ENCODE results near the gene EPHA8. TPM values are rescaled to one million over a fixed set of nuclear protein-coding genes. Genes with fewer than 3 reads are reported as not detected.

The EPHA8 gene
- polyA plus RNA-seq, 1 donor (not counting 4 experiments of a cell fraction or from before 2014, with no cell fraction given): 1.0 TPM

DNA sequence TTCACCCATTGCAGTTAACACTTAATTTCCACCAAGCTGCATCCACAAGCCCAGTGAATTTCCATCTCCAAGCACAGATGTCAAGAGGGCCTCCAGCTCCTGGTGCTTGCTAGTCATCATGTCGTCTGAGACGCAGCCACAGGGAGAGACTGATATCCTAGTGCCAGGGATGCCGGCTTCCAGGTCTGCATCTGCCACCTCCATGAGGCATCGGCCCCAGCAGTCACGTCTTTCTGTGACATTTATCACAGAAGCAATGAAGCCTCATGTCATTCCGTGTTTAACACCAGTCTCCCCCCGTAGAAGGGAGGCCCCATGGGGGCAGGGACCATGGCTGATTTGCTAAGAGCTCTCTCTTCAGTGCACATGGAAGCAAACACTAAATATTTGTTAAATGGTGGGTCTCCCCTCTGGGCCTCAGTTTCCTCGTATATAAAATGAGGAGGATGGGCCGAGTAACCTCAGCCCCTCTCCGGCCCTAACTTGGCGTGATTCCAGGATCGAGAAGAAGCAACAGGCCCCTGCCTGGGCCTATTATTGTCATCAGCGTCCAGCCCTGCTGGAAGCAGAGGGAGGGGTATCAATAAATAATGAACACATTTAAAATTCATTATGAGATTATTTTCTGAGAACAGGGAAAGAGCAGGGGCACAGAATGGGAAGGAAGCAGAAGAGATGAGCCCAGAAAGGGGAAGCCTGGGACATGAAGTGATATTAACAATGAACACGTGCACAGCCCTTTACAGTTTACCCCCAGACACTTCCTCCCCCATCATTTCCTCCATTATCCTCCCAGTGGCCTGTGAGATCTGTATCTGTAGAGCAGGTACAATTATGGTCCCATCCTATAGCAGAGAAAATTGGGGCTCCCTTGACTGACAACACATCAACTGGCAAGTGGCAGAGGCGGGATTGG, 88.9 kb downstream of the EPHA8 start:
- FAIRE-seq: no peak

DNA sequence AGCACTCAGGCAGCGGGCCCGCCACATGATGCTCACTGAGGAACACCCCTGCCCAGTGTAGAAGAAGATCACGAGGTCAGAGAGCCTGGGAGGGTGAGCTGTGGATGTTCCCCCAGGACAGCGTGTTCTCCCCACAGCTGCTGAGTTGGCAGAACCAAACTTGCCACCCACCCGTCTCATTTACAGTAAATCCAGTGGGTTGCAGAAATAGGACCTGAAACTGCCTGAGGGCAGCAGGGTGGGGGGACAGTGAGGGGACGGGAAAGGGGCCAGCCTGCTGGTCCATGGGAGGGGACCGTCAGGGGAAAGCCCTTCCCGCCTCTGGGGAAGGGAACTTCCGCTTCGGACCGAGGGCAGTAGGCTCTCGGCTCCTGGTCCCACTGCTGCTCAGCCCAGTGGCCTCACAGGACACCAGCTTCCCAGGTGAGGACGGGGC, 89.6 kb downstream of the EPHA8 start, which contains the start of gene C1QB:
TSS of gene C1QB (plus strand) at position 356 of the 436 bp plus-strand sequence. CDS start 6,227 bp downstream, outside the sequence.
- Histone ChIP-seq H3K9ac (ENCODE audit: control insufficient read depth, extremely low read depth, insufficient read depth, low read length) (no peak within 1 kb of the TSS), H3K27me3 (ENCODE audit: control insufficient read depth, extremely low read depth, insufficient read depth, low read length) (peaks cover 4% of the 10 kb centered on the region), H2AFZ (ENCODE audit: control insufficient read depth, low read length) (no peak within 1 kb of the TSS), H3K9me1 (ENCODE audit: control insufficient read depth, extremely low read depth, insufficient read depth, low read length) (no peaks in the 10 kb centered on the region), H3K4me2 (ENCODE audit: control insufficient read depth, extremely low read depth, insufficient read depth, low read depth, low read length) (no peak within 1 kb of the TSS), H3K79me2 (ENCODE audit: control insufficient read depth, insufficient read depth, low read length) (no peaks in the 10 kb centered on the region), H3K9me3 (ENCODE audit: control insufficient read depth, low read depth, low read length) (no peaks in the 10 kb centered on the region), H4K20me1 (ENCODE audit: control insufficient read depth, extremely low read depth, insufficient read depth, low read length) (no peaks in the 10 kb centered on the region), H3K36me3 (ENCODE audit: control insufficient read depth in 2 of 2, extremely low read depth in 1 of 2, insufficient read depth in 2 of 2, low read length in 2 of 2) (no peaks in the 10 kb centered on the region), H3K27ac (ENCODE audit: control insufficient read depth, insufficient read depth, low read length) (no peak within 1 kb of the TSS), H3K4me3 (ENCODE audit: control insufficient read depth in 2 of 3, extremely low read depth in 1 of 3, insufficient read depth in 2 of 3, low read depth in 1 of 3, low read length in 3 of 3) (no peak within 1 kb of the TSS), H3K4me1 (ENCODE audit: control insufficient read depth, extremely low read depth, insufficient read depth, low read length) (no peaks in the 10 kb centered on the region)
- dilution Hi-C loops (cut with MboI; ENCODE audit: extremely low pct_ligation_motif_present, low sequenced_read_pairs): no loop called here
- no peak for FAIRE-seq
- TF ChIP-seq EZH2 (IDR thresholded peaks at IDR 0.05; ENCODE audit: low read length): no peak
- TF ChIP-seq, protein P1, sequence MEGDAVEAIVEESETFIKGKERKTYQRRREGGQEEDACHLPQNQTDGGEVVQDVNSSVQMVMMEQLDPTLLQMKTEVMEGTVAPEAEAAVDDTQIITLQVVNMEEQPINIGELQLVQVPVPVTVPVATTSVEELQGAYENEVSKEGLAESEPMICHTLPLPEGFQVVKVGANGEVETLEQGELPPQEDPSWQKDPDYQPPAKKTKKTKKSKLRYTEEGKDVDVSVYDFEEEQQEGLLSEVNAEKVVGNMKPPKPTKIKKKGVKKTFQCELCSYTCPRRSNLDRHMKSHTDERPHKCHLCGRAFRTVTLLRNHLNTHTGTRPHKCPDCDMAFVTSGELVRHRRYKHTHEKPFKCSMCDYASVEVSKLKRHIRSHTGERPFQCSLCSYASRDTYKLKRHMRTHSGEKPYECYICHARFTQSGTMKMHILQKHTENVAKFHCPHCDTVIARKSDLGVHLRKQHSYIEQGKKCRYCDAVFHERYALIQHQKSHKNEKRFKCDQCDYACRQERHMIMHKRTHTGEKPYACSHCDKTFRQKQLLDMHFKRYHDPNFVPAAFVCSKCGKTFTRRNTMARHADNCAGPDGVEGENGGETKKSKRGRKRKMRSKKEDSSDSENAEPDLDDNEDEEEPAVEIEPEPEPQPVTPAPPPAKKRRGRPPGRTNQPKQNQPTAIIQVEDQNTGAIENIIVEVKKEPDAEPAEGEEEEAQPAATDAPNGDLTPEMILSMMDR (optimal IDR thresholded peaks at IDR 0.05 in 1 of 3, IDR thresholded peaks at IDR 0.05 in 1 of 3, conservative IDR thresholded peaks at IDR 0.05 in 1 of 3; ENCODE audit: extremely low read depth in 1 of 3, insufficient read depth in 2 of 3, low read length in 3 of 3): no peak
- no peak for DNase-seq (ENCODE audit: low read depth, low spot score)

More for the DNA sequence above, 88.9 kb downstream of the EPHA8 start:
- peaks cover 4% of the 10 kb centered on the region for H3K27me3 ChIP-seq (ENCODE audit: control insufficient read depth, extremely low read depth, insufficient read depth, low read length)
- H3K4me2 ChIP-seq (ENCODE audit: control insufficient read depth, extremely low read depth, insufficient read depth, low read depth, low read length): no peak overlapping the region
- no peak for TF ChIP-seq EZH2 (IDR thresholded peaks at IDR 0.05; ENCODE audit: low read length)
- TF ChIP-seq, protein P1 (optimal IDR thresholded peaks at IDR 0.05 in 1 of 3, IDR thresholded peaks at IDR 0.05 in 1 of 3, conservative IDR thresholded peaks at IDR 0.05 in 1 of 3; ENCODE audit: extremely low read depth in 1 of 3, insufficient read depth in 2 of 3, low read length in 3 of 3): no peak
- no peak overlapping the region for H3K27ac ChIP-seq (ENCODE audit: control insufficient read depth, insufficient read depth, low read length)
- no peaks in the 10 kb centered on the region for H3K36me3 ChIP-seq (ENCODE audit: control insufficient read depth in 2 of 2, extremely low read depth in 1 of 2, insufficient read depth in 2 of 2, low read length in 2 of 2)
- no peaks in the 10 kb centered on the region for H4K20me1 ChIP-seq (ENCODE audit: control insufficient read depth, extremely low read depth, insufficient read depth, low read length)
- no peaks in the 10 kb centered on the region for H3K9me1 ChIP-seq (ENCODE audit: control insufficient read depth, extremely low read depth, insufficient read depth, low read length)
- no peaks in the 10 kb centered on the region for H3K79me2 ChIP-seq (ENCODE audit: control insufficient read depth, insufficient read depth, low read length)
- H3K4me1 ChIP-seq (ENCODE audit: control insufficient read depth, extremely low read depth, insufficient read depth, low read length): no peaks in the 10 kb centered on the region
- DNase-seq (ENCODE audit: low read depth, low spot score): no peak
- dilution Hi-C loops (cut with MboI; ENCODE audit: extremely low pct_ligation_motif_present, low sequenced_read_pairs): no loop called here
- H3K4me3 ChIP-seq (ENCODE audit: control insufficient read depth in 2 of 3, extremely low read depth in 1 of 3, insufficient read depth in 2 of 3, low read depth in 1 of 3, low read length in 3 of 3): no peak overlapping the region
- no peaks in the 10 kb centered on the region for H3K9me3 ChIP-seq (ENCODE audit: control insufficient read depth, low read depth, low read length)
- H3K9ac ChIP-seq (ENCODE audit: control insufficient read depth, extremely low read depth, insufficient read depth, low read length): no peak overlapping the region
- H2AFZ ChIP-seq (ENCODE audit: control insufficient read depth, low read length): no peak overlapping the region

Small RNA genes within 50 kb of the gene (small RNA-seq; reads per million reads assigned to genes)
- gene MIR6127 (ENCODE audit: insufficient read length in 3 of 3, low read depth in 3 of 3, low replicate concordance in 1 of 3): 0 reads per million in 3 experiments

Other genes with a start within 250 kb of the EPHA8 start
- gene ZBTB40, start 111.6 kb upstream of the EPHA8 start, polyA plus RNA-seq: 4.8 to 5.0 TPM (median 4.9 TPM) in 3 replicates
- gene C1QA, start 73.1 kb downstream of the EPHA8 start, polyA plus RNA-seq: not detected in 3 replicates
- not detected in 3 replicates for gene C1QC, start 80.1 kb downstream of the EPHA8 start, polyA plus RNA-seq
- not detected in 3 replicates for gene C1QB, start 89.7 kb downstream of the EPHA8 start, polyA plus RNA-seq
- gene EPHB2, start 147.3 kb downstream of the EPHA8 start, polyA plus RNA-seq: 0.09 to 0.82 TPM (median 0.10 TPM) in 3 replicates

Data from keratinocyte (primary cell).